GM10847 (cell line): ENCODE measurements around the gene NDRG4.

ENCODE experiments used
- POLR2A ChIP-seq: IDR thresholded peaks from 2 replicates; pipeline ENCODE4 v1.6.1; 2011; ENCODE audit not compliant: insufficient read length; ENCODE audit errors: extremely low read depth

Gene NDRG4

DNA sequence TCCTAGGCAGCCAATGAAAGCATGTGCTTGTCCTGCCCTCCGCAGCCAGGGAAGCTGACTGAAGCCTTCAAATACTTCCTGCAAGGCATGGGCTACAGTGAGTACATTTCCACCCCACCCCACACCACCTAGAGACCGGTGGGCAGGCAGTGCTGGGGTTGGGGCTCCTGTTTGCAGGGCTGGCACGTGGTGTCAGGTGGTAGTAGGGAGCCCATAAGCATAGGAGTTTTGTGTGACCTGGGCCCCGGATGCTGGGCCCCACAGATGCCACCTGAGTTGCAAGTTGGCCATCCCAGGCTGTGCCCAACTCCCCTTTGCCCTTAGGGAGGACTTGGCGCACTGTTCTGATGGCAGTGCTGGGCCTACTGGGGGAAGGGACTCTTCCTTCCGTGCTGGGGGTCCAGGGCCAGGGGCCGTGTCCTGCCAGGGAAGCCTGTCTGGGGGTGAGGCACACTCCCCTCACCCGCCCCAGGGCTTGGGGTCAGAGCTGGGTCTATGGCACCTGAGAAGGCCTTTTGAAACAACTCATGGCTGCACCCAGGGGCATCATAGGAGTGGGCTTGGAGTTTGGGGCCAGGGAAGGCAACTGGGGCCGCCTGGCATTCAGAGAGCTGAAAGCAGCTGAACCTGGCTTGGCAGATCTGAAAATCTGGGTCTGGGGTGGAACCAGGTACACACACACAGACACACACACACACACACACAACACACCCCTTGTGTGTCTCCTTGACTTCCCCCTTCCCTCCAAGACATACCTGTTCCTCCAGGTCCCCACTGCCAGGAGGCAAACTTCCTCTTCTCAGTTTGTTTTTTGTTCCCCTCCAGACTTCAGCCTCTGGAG is 9.5 kb downstream of the NDRG4 start:
- TF ChIP-seq POLR2A = no peak

DNA sequence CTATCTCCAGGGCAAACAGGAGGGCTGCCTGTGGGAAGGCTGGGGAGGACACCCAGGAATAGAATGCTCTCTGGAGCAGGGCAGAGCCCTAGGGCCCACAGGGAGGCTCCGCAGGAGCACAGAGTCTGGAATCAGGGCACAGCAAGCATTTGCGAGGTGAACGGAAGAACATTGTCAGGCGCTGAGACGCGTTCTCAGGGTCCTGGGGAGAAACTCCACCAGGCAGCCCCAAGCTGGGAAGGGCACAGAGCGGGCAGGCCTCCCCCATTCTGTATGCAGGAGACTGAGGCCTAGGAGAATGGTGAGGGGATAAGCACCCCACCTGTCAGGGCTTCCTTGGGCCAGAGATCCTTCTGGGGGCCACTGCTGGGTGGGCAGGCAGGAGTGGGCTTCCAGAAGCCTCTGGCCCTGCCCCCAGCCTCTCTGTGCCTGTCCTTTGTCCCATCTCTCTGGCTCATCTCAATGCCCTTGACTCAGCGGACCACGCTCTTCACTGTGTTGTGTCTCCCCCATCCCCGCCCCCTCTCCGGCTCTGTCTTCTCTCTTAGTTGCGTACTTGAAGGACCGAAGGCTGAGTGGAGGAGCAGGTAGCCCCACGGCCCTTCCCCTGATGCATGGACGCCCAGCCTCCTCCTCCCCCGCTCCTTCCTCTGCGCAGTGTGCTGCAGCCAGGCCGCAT is 10.3 kb downstream of the NDRG4 start:
- no peak for TF ChIP-seq POLR2A

DNA sequence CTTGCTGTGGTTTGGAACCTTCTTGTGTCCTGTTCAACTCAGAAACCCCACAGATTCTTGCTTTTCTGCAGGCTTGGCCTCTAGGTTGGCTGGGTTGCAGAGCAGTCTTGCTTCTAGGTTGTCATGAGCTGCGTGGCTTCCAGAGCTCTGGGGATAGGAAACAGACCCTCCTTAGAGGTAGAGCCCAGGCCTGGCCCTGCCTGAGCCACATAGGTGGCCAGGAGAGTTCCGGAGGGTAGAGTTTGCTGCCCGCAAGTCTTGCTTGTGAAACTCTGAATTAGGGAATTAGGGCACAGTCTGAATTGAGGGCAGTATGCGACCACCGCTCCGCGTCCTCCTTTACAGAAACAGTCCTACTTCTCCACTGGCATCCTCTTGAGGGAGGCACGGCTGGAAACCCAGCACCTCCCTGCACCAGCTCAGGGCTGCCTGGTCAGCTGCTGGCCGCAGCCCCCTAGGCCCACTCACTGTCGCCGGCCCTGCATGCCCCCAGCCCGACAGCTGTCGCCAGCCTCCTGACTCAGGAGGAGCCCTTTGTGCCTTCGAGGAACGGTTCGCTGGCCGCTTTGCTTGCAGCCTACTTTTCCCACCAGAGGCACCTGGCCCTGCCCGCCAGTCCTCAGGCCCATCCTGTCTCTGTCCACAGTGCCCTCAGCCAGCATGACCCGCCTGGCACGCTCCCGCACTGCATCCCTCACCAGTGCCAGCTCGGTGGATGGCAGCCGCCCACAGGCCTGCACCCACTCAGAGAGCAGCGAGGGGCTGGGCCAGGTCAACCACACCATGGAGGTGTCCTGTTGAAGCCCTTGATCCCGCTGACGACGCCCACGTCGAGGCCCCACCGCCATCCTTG is 11.1 kb downstream of the NDRG4 start:
- no peak for TF ChIP-seq POLR2A

DNA sequence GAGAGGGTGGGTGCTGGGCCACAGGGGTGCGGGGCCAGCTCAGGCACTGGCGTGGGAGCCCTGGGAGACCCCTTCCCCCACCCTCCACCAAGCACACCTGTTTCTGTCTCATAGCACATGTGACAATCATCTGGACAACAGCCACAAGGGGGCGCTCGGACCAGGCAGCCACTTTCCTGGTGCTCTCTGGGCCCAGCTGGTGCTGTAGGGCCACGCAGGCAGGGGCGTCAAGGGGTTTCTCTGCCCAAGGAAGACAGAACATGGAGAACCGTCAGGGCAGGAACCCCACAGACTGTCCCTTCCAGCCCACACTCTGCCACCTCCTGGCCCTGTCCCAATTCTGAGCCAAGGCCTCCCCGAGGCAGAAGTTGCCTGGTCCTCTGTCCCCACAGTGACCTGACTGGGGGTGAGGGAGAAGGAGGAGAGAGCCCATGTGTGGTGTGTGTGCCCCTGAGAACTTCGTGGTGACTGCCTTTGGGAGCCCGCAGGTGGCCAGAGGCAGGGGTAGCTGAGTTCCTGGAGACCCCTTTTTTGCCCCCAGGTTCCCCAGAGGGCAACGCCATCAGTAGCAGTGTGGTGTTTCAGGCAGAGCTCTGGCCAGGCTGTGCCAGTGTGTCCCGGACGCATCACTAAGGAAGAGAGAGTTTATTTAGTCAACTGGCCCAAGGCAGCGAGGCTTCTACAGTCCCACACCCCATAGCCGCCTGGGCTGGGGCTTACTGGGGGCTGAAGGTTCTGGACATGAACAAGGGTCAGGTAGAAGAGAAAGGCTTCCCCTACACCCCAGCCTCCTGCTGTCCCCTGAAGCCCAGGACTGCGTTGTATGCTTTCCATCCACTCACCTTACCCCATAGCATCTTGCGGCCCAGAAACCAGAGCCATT is 12.2 kb downstream of the NDRG4 start:
- no peak for TF ChIP-seq POLR2A

- no peak for TF ChIP-seq POLR2A
Observed at GRCh38 chr16:58513874-58514273, 13.9 kb downstream of the NDRG4 start.

DNA sequence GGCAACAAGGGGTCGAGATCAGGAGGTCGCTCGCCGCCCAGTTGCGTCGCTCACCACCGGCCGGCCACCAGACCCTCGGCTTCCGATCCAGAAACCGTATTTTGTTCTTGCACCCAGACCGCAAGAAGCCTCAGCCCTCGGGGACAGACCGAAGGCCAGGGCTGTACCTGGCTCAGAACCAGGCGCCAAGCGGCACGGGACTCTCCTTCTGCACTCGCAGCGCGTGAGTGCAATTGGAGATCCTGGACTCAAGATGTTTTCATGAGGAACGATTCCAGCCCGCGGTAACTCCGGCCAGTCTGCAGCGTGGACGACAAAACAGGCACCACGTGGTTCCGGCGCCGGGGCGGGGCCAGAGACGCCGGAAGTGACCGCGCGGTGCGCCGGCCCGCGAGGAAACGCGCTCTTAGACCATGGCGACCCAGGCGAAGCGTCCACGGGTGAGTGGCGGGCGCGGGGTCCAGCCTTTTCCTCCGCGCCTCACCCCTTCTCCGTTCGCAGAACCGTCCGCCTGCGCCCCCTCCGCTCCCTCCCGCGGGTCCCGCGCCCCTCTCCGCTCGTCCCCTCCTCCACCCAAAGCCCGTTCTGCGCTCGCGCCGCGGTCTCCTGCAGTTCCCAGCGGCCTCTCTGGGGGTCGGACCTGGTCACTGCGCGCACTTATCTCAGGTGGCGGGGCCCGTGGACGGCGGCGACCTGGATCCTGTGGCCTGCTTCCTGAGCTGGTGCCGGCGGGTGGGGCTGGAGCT is 15.4 kb downstream of the NDRG4 start, which contains the start of gene SETD6:
Gene SETD6 (plus strand): TSS at position 393 of the 746 bp plus-strand sequence. CDS start 21 bp downstream, at position 414.
- peak; percentile 46 for TF ChIP-seq POLR2A

GRCh38 chr16:58515871-58516767 is 16.2 kb downstream of the NDRG4 start:
- TF ChIP-seq POLR2A = peak; percentile 14

GRCh38 chr16:58516768-58517107 is 16.8 kb downstream of the NDRG4 start:
- TF ChIP-seq POLR2A = no peak

DNA sequence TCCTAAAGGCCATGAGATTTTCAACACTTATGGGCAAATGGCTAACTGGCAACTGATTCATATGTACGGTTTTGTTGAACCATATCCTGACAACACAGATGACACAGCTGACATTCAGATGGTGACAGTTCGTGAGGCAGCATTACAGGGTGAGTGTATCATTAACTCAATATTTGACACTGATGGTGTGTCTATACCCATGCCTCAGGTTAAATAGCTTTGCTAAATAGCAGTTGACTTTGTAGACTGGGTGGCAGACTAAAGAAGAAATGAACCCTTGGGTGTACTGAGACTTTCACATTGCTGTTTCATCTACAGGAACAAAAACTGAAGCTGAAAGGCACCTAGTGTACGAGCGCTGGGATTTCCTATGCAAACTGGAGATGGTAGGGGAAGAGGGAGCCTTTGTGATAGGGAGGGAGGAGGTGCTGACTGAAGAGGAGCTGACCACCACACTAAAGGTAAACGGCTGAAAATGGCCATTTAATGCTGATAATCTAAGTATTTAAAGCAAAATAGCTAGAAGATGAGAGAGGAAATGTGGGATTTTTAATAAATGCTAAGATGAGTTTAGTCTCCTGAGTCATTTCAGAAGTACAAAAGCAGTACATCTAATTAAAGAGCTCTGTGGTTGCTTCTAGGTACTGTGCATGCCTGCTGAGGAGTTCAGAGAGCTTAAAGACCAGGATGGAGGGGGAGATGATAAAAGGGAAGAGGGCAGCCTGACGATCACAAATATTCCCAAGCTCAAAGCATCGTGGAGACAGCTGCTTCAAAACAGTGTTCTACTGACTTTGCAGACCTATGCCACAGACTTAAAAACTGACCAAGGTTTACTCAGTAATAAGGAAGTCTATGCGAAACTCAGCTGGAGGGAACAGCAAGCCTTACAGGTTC is 18.4 kb downstream of the NDRG4 start:
- TF ChIP-seq POLR2A = no peak

GRCh38 chr16:58518980-58519368 is 19.0 kb downstream of the NDRG4 start:
- no peak for TF ChIP-seq POLR2A

DNA sequence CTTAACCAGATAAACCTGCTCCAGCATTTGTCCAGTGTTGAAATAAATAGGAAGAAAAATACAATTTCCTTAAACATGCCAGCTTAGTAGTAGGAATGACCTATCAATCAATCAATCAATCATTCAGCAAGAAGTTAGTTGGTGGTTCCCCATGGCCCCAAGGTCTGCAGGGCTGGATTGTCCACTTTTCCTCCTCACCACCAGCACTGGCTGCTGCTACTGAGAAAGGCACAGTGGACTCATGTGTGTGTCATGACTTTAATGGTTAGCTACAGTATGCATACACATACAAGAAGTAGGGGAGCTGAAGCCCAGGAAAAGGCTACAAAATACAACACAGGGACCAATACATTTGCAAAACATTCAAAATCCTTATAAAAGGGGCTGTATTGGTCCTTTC is 19.8 kb downstream of the NDRG4 start:
- no peak for TF ChIP-seq POLR2A

DNA sequence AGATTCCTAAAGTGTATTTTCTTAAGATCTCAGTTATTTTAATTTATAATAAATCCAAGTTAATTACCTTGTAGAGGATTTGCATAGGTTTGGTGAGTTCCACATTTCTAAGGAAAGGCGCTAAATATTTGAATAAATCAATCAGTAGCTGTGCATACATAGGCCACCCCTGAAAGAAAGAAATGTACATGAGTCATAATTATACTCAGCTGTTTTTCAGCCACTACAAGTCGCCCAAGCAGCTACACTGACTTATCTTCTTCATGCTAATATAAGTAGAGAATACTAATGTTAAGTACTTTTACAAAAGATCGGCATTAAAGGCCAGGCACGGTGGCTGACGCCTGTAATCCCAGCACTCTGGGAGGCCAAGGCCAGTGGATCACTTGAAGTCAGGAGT is 30.2 kb downstream of the NDRG4 start:
- no peak for TF ChIP-seq POLR2A

- TF ChIP-seq POLR2A = no peak
Observed at GRCh38 chr16:58532414-58532813, 32.5 kb downstream of the NDRG4 start.
